ENCODE data around the gene ITGB5. TPM values are rescaled to one million over a fixed set of nuclear protein-coding genes. Genes with fewer than 3 reads are reported as not detected.

Gene ITGB5
- total and polyA plus RNA-seq, 4 donors, result 21.0 to 126 (median 43.7) TPM

- Histone ChIP-seq H3K27me3 (ENCODE audit: control insufficient read depth in 3 of 3, insufficient read depth in 3 of 3, low read length in 2 of 3) (no peaks in the 10 kb centered on the region), H3K9ac (ENCODE audit: insufficient read depth in 1 of 2, low read length in 2 of 2) (no peak overlapping the region), H3K27ac (ENCODE audit: low read depth in 1 of 2, low read length in 1 of 2) (peak overlapping the region in 1 of 2 donors; percentile 10), H3K4me3 (no peak overlapping the region), H3K9me3 (ENCODE audit: control insufficient read depth in 4 of 4, insufficient read depth in 3 of 4, low read length in 3 of 4) (peaks cover 0 to 3% (median 0%) of the 10 kb centered on the region in 4 donors), H3K36me3 (ENCODE audit: control insufficient read depth in 4 of 4, insufficient read depth in 4 of 4, low read length in 4 of 4) (peaks cover 0 to 6% (median 0%) of the 10 kb centered on the region in 4 donors), H3K4me1 (ENCODE audit: control insufficient read depth in 5 of 5, insufficient read depth in 5 of 5, low read length in 5 of 5) (peaks cover 16 to 47% (median 36%) of the 10 kb centered on the region in 5 donors)
- no peak for TF ChIP-seq CTCF (IDR thresholded peaks at IDR 0.05; ENCODE audit: control extremely low read depth, extremely low read depth)
- DNase-seq (peak; percentile 40 to 79 (median 44)), ATAC-seq (ENCODE audit: insufficient read depth, low FRiP score) (no peak)
- WGBS, 2 donors, result 78 to 86% methylated on average over 8 of the region's 8 CpGs
These were observed 85.0 kb downstream of the ITGB5 start for GRCh38 chr3:124802061-124802698.

- Histone ChIP-seq H3K9me3 (ENCODE audit: control insufficient read depth in 4 of 4, insufficient read depth in 3 of 4, low read length in 3 of 4) (peaks cover 0 to 3% (median 0%) of the 10 kb centered on the region in 4 donors), H3K27ac (ENCODE audit: low read depth in 1 of 2, low read length in 1 of 2) (peak overlapping the region; percentile 36 to 79), H3K27me3 (ENCODE audit: control insufficient read depth in 3 of 3, insufficient read depth in 3 of 3, low read length in 2 of 3) (no peaks in the 10 kb centered on the region), H3K36me3 (ENCODE audit: control insufficient read depth in 4 of 4, insufficient read depth in 4 of 4, low read length in 4 of 4) (peaks cover 0 to 17% (median 4%) of the 10 kb centered on the region in 4 donors), H3K9ac (ENCODE audit: insufficient read depth in 1 of 2, low read length in 2 of 2) (no peak overlapping the region), H3K4me3 (no peak overlapping the region), H3K4me1 (ENCODE audit: control insufficient read depth in 5 of 5, insufficient read depth in 5 of 5, low read length in 5 of 5) (peaks cover 16 to 42% (median 32%) of the 10 kb centered on the region in 5 donors)
- ATAC-seq (ENCODE audit: insufficient read depth, low FRiP score) (no peak), DNase-seq (peak; percentile 81 to 94 (median 93))
- no peak for TF ChIP-seq CTCF (IDR thresholded peaks at IDR 0.05; ENCODE audit: control extremely low read depth, extremely low read depth)
- 60 to 79% methylated on average over 10 of the region's 10 CpGs for WGBS, 2 donors
These were observed 86.5 kb downstream of the ITGB5 start for GRCh38 chr3:124800511-124801258.

- Histone ChIP-seq H3K4me3 (no peak overlapping the region), H3K4me1 (ENCODE audit: control insufficient read depth in 5 of 5, insufficient read depth in 5 of 5, low read length in 5 of 5) (peaks cover 16 to 41% (median 29%) of the 10 kb centered on the region in 5 donors), H3K36me3 (ENCODE audit: control insufficient read depth in 4 of 4, insufficient read depth in 4 of 4, low read length in 4 of 4) (peaks cover 0 to 19% (median 6%) of the 10 kb centered on the region in 4 donors), H3K27ac (ENCODE audit: low read depth in 1 of 2, low read length in 1 of 2) (peak overlapping the region; percentile 36 to 79), H3K9me3 (ENCODE audit: control insufficient read depth in 4 of 4, insufficient read depth in 3 of 4, low read length in 3 of 4) (peaks cover 0 to 3% (median 0%) of the 10 kb centered on the region in 4 donors), H3K9ac (ENCODE audit: insufficient read depth in 1 of 2, low read length in 2 of 2) (no peak overlapping the region), H3K27me3 (ENCODE audit: control insufficient read depth in 3 of 3, insufficient read depth in 3 of 3, low read length in 2 of 3) (no peaks in the 10 kb centered on the region)
- no peak for TF ChIP-seq CTCF (IDR thresholded peaks at IDR 0.05; ENCODE audit: control extremely low read depth, extremely low read depth)
- ATAC-seq (ENCODE audit: insufficient read depth, low FRiP score), result no peak
- WGBS, 2 donors, result 81 to 86% methylated on average over 1 of the region's 1 CpG
- DNase-seq, result no peak
These were observed 87.1 kb downstream of the ITGB5 start for GRCh38 chr3:124800076-124800475.

Data from lung (tissue), 12 donors.